CD4-positive, alpha-beta memory T cell (primary cell): Measurements from ENCODE around the gene NAT16. TPM values are rescaled to one million over a fixed set of nuclear protein-coding genes. Genes with fewer than 3 reads are reported as not detected.
"Not testable (repeated sequence)": the region's sequence is repeated elsewhere in the genome, so short reads cannot be mapped to it uniquely, and the experiment has no call there.

Source experiments
- CTCF ChIA-PET: fragments of 350-600 bp; sonication (Branson Sonifier 250); formaldehyde crosslinking; loops from one replicate; lab custom pipeline; 2021; ENCODE audit warnings: inconsistent platforms; ENCODE audit not compliant: partially characterized antibody; lab: Charles Lee
- POLR2A ChIA-PET: fragments of 350-600 bp; sonication (Branson Sonifier 250); formaldehyde crosslinking; loops from one replicate; lab custom pipeline; 2021; ENCODE audit not compliant: partially characterized antibody; lab: Charles Lee
- DNase-seq, 5 donors: peaks; one replicate each; pipeline versions ENCODE4 v3.0.0 to v3.0.0-alpha.2; 2020 to 2022; ENCODE audit warnings: mixed read lengths in 1 of 5
- H3K27ac ChIP-seq: one replicate; pipeline ENCODE4 v1.7.0; 2013; ENCODE audit warnings: low read depth, low read length
- H3K27me3 ChIP-seq: 2 replicates; pipeline ENCODE4 v1.7.0; 2013; ENCODE audit warnings: mild to moderate bottlenecking, low read length, moderate library complexity; ENCODE audit not compliant: insufficient read depth
- H3K36me3 ChIP-seq: 2 replicates; pipeline ENCODE4 v1.7.0; 2013; ENCODE audit warnings: mild to moderate bottlenecking, low read length, moderate library complexity; ENCODE audit not compliant: insufficient read depth
- H3K4me1 ChIP-seq: 2 replicates; pipeline ENCODE4 v1.7.0; 2013; ENCODE audit warnings: mild to moderate bottlenecking, low read length, moderate library complexity; ENCODE audit not compliant: insufficient read depth
- H3K4me3 ChIP-seq, 2 donors: one replicate each; pipeline ENCODE4 v1.7.0; 2013; ENCODE audit warnings: low read length in 2 of 2, mild to moderate bottlenecking in 1 of 2
- H3K9me3 ChIP-seq, 2 donors: one replicate each; pipeline ENCODE4 v1.7.0; 2013; ENCODE audit warnings: low read length in 2 of 2, control low read depth in 1 of 2; ENCODE audit not compliant: control insufficient read depth in 1 of 2
- H3K27ac Mint-ChIP-seq, 7 donors: one replicate each; pipeline ENCODE4 v1.8.0; 2020 to 2021; ENCODE audit warnings: mixed read lengths in 7 of 7, mild to moderate bottlenecking in 6 of 7, inconsistent platforms in 3 of 7, moderate library complexity in 3 of 7
- H3K27me3 Mint-ChIP-seq, 2 donors: one replicate each; pipeline ENCODE4 v1.8.0; 2020 to 2021; ENCODE audit warnings: mixed read lengths in 2 of 2
- H3K36me3 Mint-ChIP-seq, 2 donors: one replicate each; pipeline ENCODE4 v1.8.0; 2020 to 2021; ENCODE audit warnings: mixed read lengths in 2 of 2, inconsistent platforms in 1 of 2, mild to moderate bottlenecking in 1 of 2
- H3K4me1 Mint-ChIP-seq, 4 donors: one replicate each; pipeline ENCODE4 v1.8.0; 2020 to 2021; ENCODE audit warnings: mixed read lengths in 4 of 4, mild to moderate bottlenecking in 1 of 4
- H3K4me3 Mint-ChIP-seq, 8 donors: one replicate each; pipeline ENCODE4 v1.8.0; 2020 to 2021; ENCODE audit warnings: mixed read lengths in 8 of 8, mild to moderate bottlenecking in 7 of 8, moderate library complexity in 6 of 8, inconsistent platforms in 3 of 8
- H3K9me3 Mint-ChIP-seq, 8 donors: one replicate each; pipeline ENCODE4 v1.8.0; 2020 to 2021; ENCODE audit warnings: mixed read lengths in 8 of 8, mild to moderate bottlenecking in 5 of 8, inconsistent platforms in 3 of 8, moderate library complexity in 1 of 8
- intact Hi-C: fragments of 100-400 bp; cut with micrococcal nuclease; formaldehyde crosslinking; loops from one replicate; pipeline ENCODE4 v1.15.1; 2023
- microRNA-seq: library from miRNA; unstranded; fragments of <30 nt; microRNA quantifications from one replicate; pipeline ENCODE4 v1.2.0, GENCODE V29; 2021; ENCODE audit warnings: borderline replicate concordance, borderline number of aligned reads, borderline microRNAs expressed, mixed read lengths
- polyA plus RNA-seq, 2 donors: library from polyadenylated mRNA; unstranded; fragments of 300-500 nt; fragmentation: Illumina TruSeq; gene quantifications; one replicate each; pipeline ENCODE4 v1.2.3, GENCODE V29; 2021
- total RNA-seq, 2 experiments: library from RNA; stranded (reverse); gene quantifications; one replicate each; pipeline ENCODE4 v1.2.3, GENCODE V29; 2021

NAT16 gene
- total and polyA plus RNA-seq, 4 experiments from 2014 or later, result not detected

DNA sequence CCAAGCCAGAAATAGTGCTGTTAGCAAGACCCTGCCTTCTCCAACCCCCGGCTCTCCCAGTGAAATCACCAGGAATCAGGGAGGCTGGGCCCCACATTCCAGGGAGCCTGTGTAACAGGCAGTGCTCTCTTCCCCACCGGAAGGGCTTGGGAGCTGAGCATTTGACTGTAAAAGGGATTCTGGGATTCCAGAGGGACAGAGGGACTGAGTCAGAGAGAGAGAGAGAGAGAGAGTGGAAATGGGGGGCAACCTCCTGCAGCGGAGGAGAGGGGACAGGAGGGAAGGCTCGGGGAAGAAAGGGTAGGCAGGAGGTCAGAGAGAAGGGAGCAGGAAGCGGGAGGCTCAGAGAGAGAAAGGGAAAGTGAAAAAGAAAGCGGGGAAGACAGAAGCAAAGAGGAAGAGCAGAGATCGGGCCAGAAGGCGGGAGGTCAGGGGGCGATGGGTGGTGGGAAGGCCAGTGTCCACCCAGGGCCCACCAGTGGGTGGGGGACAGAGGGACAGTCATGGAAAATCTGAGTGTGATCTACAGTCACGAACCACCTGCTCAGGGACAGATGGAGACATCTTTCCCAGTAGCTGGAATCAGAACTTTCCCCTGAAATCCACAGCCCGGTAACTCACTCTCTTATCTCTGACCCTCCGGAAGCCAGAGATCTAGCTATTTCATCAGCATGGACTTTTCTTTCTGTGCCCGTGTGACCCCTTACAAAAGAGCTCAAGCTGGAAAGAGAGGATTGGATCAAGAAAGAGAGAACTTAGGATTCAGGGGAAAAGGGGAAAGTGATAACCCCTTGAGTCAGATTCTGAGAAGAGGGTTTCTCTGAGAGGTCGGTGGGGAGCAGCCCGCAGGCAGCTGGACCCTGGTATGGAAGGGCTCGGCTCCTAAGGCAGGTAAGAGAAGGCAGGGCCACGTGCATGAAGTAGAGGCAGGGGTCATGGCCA, 57.8 kb downstream of the NAT16 start:
- ChIA-PET CTCF (interaction anchor here (9.1 kb wide), 1 partner anchor 21 kb away, joined by 69 read pairs; no protein-coding TSS in a partner anchor), POLR2A (no interaction called here)
- no peak overlapping the region for H3K4me3 ChIP-seq
- Mint-ChIP-seq H3K4me1 (peaks cover 16 to 44% (median 27%) of the 10 kb centered on the region in 4 donors), H3K4me3 (peak overlapping the region in 5 of 8 donors; percentile 15 to 49 (median 31)), H3K36me3 (no peaks in the 10 kb centered on the region), H3K27ac (no peak overlapping the region), H3K27me3 (peaks cover 47 to 64% of the 10 kb centered on the region in 2 donors), H3K9me3 (no peaks in the 10 kb centered on the region)
- H3K27me3 ChIP-seq, result peaks cover 4% of the 10 kb centered on the region
- DNase-seq, result no peak
- intact Hi-C loops, result no loop called here
- H3K27ac ChIP-seq, result no peak overlapping the region
- no peaks in the 10 kb centered on the region for H3K9me3 ChIP-seq
- no peaks in the 10 kb centered on the region for H3K36me3 ChIP-seq
- H3K4me1 ChIP-seq, result peaks cover 21% of the 10 kb centered on the region

DNA sequence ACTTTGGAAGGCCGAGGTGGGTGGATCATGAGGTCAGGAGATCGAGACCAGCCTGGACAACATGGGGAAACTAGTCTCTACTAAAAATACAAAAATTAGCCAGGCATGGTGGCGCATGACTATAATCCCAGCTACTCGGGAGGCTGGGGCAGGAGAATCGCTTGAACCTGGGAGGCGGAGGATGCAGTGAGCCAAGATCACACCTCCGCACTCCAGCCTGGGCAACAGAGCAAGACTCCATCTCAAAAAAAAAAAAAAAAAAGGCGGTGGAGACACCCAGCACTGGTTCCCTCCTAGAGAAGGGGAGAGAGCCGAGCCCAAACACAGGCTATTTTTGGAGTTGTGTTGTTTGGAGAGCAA, 58.5 kb downstream of the NAT16 start:
- CTCF ChIA-PET, H3K27ac ChIP-seq, POLR2A ChIA-PET, H3K27ac Mint-ChIP-seq, H3K4me3 ChIP-seq, H3K27me3 ChIP-seq, H3K9me3 ChIP-seq, H3K36me3 ChIP-seq, DNase-seq, intact Hi-C loops, H3K36me3 Mint-ChIP-seq, H3K9me3 Mint-ChIP-seq: not testable (repeated sequence)
- Mint-ChIP-seq H3K4me1 (peaks cover 9 to 37% (median 21%) of the 10 kb centered on the region in 4 donors), H3K27me3 (peaks cover 45 to 59% of the 10 kb centered on the region in 2 donors), H3K4me3 (peak overlapping the region in 2 of 8 donors; percentile 32 to 49)
- peaks cover 14% of the 10 kb centered on the region for H3K4me1 ChIP-seq

Small RNAs within 50 kb of the gene (microRNA-seq; reads per million reads assigned to microRNA genes)
- not detected for gene MIR4653

Other genes starting within 250 kb of the NAT16 start
- not detected for gene MUC3A, start 230.8 kb downstream of the NAT16 start, total RNA-seq
- gene MUC3A, start 230.8 kb downstream of the NAT16 start, polyA plus RNA-seq, result not detected
- gene MUC12, start 210.7 kb downstream of the NAT16 start, total RNA-seq, result not detected
- gene MUC12, start 210.7 kb downstream of the NAT16 start, polyA plus RNA-seq, result under 1 TPM in 1 of 2 donors, not detected in 1; 0.45 TPM
- not detected for gene MUC17, start 160.2 kb downstream of the NAT16 start, total RNA-seq
- not detected for gene MUC17, start 160.2 kb downstream of the NAT16 start, polyA plus RNA-seq
- gene TRIM56, start 94.8 kb downstream of the NAT16 start, total RNA-seq, result 10 to 100 TPM; 79.4 to 81.1 TPM
- gene TRIM56, start 94.8 kb downstream of the NAT16 start, polyA plus RNA-seq, result 10 to 100 TPM in 1 of 2 donors, 1 to 10 TPM in 1; 2.8 to 16.3 TPM
- under 1 TPM; 0.11 to 0.20 TPM for gene SERPINE1, start 53.2 kb downstream of the NAT16 start, total RNA-seq
- not detected for gene SERPINE1, start 53.2 kb downstream of the NAT16 start, polyA plus RNA-seq
- 10 to 100 TPM in 1 of 2 experiments, 1 to 10 TPM in 1; 8.8 to 10.8 TPM for gene AP1S1, start 25.8 kb downstream of the NAT16 start, total RNA-seq
- gene AP1S1, start 25.8 kb downstream of the NAT16 start, polyA plus RNA-seq, result 1 to 10 TPM; 4.2 to 8.2 TPM
- gene VGF, start 14.7 kb downstream of the NAT16 start, total RNA-seq, result not detected
- not detected for gene VGF, start 14.7 kb downstream of the NAT16 start, polyA plus RNA-seq
- not detected for gene MOGAT3, start 20.7 kb upstream of the NAT16 start, total RNA-seq
- gene MOGAT3, start 20.7 kb upstream of the NAT16 start, polyA plus RNA-seq, result not detected
- 10 to 100 TPM; 64.0 to 72.4 TPM for gene PLOD3, start 37.3 kb upstream of the NAT16 start, total RNA-seq
- gene PLOD3, start 37.3 kb upstream of the NAT16 start, polyA plus RNA-seq, result 10 to 100 TPM; 24.6 to 30.4 TPM
- 10 to 100 TPM; 44.6 to 46.0 TPM for gene ZNHIT1, start 37.9 kb upstream of the NAT16 start, total RNA-seq
- gene ZNHIT1, start 37.9 kb upstream of the NAT16 start, polyA plus RNA-seq, result 10 to 100 TPM; 61.0 to 83.5 TPM
- gene CLDN15, start 57.5 kb upstream of the NAT16 start, total RNA-seq, result 10 to 100 TPM; 47.1 to 50.4 TPM
- under 1 TPM; 0.36 to 0.99 TPM for gene CLDN15, start 57.5 kb upstream of the NAT16 start, polyA plus RNA-seq
- gene FIS1, start 64.8 kb upstream of the NAT16 start, total RNA-seq, result 100 to 1,000 TPM; 100 to 104 TPM
- 100 to 1,000 TPM; 186 to 198 TPM for gene FIS1, start 64.8 kb upstream of the NAT16 start, polyA plus RNA-seq
- 1 to 10 TPM; 2.6 TPM for gene IFT22, start 141.5 kb upstream of the NAT16 start, total RNA-seq
- 1 to 10 TPM; 6.3 to 6.7 TPM for gene IFT22, start 141.5 kb upstream of the NAT16 start, polyA plus RNA-seq
- gene COL26A1, start 182.6 kb upstream of the NAT16 start, total RNA-seq, result not detected
- gene COL26A1, start 182.6 kb upstream of the NAT16 start, polyA plus RNA-seq, result not detected